Hepatic stellate cell (primary cell): ENCODE data around the gene FCAR.
"Not testable (repeated sequence)": the region's sequence is repeated elsewhere in the genome, so short reads cannot be mapped to it uniquely, and the experiment has no call there.

Experiments used
- DNase-seq: peaks from one replicate; pipeline ENCODE4 v3.0.0; 2011; ENCODE audit warnings: low spot score

FCAR gene

DNA sequence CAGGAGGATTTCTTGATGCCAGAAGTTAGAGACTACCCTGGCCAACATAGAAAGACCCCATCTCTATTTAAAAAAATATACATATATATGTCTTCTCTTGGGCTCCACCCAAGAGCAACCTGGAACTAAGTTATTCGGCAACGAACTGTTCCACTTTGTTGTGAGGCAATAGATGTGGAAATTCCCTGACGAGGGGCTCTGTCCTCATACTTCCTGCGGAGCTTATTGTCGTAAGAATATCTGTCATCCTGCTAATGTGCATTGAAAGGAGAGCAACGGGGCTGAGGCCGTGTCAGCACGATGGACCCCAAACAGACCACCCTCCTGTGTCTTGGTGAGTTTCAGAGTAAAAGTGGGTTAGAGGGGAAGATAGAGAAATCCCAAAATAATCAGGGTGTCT is at the start of gene FCAR:
FCAR (plus strand) TSS at position 246 of the 400 bp plus-strand sequence; CDS start at position 301, 55 bp downstream.
- no peak for DNase-seq

DNA sequence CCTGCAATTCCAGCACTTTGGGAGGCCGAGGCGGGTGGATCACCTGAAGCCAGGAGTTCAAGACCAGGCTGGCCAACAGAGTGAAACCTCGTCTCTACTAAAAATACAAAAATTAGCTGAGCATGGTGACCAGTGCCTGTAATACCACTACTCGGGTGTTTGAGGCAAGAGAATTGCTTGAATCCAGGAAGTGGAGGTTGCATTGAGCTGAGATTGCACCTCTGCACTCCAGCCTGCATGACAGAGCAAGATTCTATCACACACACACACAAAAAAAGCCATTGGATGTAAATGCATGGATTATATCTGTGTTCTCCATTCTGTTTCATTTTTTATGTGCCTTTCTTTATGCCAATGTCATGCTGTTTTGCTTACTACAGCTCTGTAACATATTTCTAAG is 49.6 kb upstream of the FCAR start:
- not testable (repeated sequence) for DNase-seq

- DNase-seq: not testable (repeated sequence)
Measured at GRCh38 chr19:54825326-54825725, 48.7 kb upstream of the FCAR start.

- not testable (repeated sequence) for DNase-seq
Measured at GRCh38 chr19:54828064-54828463, 46.0 kb upstream of the FCAR start.

DNA sequence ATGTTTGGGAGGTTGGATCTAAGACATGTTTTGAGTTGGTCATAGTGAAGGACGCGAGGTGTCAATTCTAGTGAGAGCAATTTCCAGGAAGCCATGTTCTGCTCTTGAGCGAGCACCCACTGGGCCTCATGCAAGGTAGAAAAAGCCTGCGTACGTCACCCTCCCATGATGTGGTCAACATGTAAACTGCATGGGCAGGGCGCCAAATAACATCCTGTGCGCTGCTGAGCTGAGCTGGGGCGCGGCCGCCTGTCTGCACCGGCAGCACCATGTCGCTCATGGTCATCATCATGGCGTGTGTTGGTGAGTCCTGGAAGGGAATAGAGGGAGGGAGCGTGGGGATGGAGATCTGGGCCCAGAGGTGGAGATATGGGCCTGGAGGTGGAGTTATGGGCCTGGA is 41.5 kb upstream of the FCAR start, which contains the start of gene KIR2DS4:
KIR2DS4 (plus strand) TSS at position 181 of the 400 bp plus-strand sequence.
- DNase-seq: not testable (repeated sequence)

- not testable (repeated sequence) for DNase-seq
Measured at GRCh38 chr19:54835126-54835525, 38.9 kb upstream of the FCAR start.

GRCh38 chr19:54837522-54837921 is 36.5 kb upstream of the FCAR start:
- not testable (repeated sequence) for DNase-seq

DNA sequence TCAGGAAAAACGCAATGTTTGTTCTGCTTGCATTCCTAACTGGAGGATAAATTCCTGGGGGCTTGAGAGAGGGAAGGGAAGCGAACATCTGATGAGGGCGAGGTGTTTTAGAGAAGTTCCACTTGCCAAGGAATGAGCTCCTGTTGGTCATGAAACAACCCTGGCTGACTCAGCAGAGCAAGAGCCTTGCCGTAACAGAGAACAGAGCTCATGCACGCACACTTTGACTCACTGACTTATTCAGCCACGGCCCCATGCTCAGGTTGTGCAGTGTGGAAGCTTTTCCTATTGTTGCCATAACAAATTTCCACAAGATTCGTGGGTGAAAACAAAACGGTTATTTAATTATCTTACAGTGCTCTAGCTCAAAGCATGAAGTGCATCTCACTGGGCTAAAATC is 30.9 kb upstream of the FCAR start:
- not testable (repeated sequence) for DNase-seq

DNA sequence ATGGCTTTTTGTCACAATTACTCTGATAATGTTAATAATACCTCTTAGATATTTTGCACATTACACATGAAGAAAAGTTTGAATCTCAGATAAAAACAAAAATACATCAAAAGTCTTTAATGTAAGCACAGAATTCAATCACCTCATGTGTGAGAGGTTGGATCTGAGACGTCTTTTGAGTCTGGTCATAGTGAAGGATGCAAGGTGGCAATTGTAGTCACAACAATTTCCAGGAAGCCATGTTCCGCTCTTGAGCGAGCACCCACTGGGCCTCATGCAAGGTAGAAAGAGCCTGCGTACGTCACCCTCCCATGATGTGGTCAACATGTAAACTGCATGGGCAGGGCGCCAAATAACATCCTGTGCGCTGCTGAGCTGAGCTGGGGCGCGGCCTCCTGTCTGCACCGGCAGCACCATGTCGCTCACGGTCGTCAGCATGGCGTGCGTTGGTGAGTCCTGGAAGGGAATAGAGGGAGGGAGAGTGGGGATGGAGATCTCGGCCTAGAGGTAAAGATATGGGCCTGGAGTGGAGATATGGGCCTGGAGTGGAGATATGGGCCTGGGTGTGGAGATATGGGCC is 23.9 kb upstream of the FCAR start, which contains the start of gene KIR3DL2:
KIR3DL2 (plus strand) TSS at position 383 of the 580 bp plus-strand sequence; CDS start at position 416, 33 bp downstream.
- not testable (repeated sequence) for DNase-seq

- no peak for DNase-seq
Measured at GRCh38 chr19:54850930-54851329, 23.1 kb upstream of the FCAR start.

- no peak for DNase-seq
Measured at GRCh38 chr19:54851353-54851752, 22.7 kb upstream of the FCAR start.

DNA sequence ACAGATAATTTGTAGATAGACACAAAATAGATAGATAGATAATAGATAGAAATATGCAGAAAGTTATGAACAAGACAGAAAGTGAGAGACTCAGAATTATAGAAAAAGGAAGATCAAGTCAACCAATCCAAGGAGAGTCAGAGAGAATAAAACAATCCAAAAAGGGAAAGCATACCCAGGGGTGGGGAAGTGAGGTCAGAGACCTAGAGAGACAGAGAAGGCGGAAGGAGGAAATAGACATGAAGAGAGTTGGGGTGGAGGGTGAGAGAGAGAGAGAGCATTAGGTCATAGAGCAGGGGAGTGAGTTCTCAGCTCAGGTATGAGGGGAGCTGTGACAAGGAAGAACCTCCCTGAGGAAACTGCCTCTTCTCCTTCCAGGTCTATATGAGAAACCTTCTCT is 18.8 kb upstream of the FCAR start:
- DNase-seq: not testable (repeated sequence)

DNA sequence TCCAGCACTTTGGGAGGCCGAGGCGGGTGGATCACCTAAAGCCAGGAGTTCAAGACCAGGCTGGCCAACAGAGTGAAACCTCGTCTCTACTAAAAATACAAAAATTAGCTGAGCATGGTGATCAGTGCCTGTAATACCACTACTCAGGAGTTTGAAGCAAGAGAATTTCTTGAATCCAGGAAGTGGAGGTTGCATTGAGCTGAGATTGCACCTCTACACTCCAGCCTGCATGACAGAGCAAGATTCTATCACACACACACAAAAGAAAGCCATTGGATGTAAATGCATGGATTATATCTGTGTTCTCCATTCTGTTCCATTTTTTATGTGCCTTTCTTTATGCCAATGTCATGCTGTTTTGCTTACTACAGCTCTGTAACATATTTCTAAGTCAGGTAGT is 15.6 kb upstream of the FCAR start:
- not testable (repeated sequence) for DNase-seq

- DNase-seq: not testable (repeated sequence)
Measured at GRCh38 chr19:54859421-54859820, 14.6 kb upstream of the FCAR start.

DNA sequence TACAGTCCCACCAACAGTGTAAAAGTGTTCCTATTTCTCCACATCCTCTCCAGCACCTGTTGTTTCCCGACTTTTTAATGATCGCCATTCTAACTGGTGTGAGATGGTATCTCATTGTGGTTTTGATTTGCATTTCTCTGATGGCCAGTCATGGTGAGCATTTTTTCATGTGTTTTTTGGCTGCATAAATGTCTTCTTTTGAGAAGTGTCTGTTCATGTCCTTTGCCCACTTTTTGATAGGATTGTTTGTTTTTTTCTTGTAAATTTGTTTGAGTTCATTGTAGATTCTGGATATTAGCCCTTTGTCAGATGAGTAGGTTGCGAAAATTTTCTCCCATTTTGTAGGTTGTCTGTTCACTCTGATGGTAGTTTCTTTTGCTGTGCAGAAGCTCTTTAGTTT is 10.6 kb upstream of the FCAR start:
- not testable (repeated sequence) for DNase-seq

GRCh38 chr19:54871696-54872095 is 2.3 kb upstream of the FCAR start:
- DNase-seq: no peak

DNA sequence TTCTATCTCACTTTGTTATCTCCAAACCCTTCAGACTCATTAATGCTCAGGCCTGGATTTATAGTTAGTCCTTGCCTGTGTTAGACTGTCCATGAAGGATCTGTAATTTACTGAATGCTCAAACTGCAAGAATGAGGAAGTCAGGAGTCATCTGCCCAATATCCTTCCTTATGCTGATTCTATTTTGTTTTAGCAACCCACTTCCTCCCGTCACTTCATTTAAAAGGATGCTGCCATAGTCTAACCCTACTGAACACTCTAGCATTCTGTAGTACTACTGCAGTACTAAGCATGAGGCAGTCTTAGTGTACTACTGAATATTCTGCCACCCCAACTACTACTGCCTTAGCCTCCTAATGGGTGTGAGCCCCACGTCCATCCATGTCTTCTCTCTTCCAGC is 1.5 kb downstream of the FCAR start:
- DNase-seq: no peak

DNA sequence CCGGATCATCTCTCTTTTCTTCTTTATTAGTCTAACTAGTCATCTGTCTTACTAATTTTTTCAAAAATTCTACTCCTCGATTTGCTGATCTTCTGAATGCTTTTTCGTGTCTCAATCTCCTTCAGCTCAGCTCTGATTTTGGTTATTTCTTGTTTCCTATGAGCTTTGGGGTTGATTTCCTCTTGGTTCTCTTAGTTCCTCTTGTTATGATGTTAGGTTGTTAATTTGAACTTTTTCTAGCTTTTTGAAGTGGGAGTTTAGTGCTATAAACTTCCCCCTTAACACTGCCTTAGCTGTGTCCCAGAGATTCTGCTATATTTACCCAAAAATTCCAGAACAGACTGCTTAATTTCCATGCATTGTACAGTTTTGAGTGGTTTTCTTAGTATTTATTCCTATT is 3.4 kb downstream of the FCAR start:
- no peak for DNase-seq

GRCh38 chr19:54881884-54882283 is 7.8 kb downstream of the FCAR start:
- no peak for DNase-seq

- no peak for DNase-seq
Measured at GRCh38 chr19:54882758-54883157, 8.7 kb downstream of the FCAR start.

DNA sequence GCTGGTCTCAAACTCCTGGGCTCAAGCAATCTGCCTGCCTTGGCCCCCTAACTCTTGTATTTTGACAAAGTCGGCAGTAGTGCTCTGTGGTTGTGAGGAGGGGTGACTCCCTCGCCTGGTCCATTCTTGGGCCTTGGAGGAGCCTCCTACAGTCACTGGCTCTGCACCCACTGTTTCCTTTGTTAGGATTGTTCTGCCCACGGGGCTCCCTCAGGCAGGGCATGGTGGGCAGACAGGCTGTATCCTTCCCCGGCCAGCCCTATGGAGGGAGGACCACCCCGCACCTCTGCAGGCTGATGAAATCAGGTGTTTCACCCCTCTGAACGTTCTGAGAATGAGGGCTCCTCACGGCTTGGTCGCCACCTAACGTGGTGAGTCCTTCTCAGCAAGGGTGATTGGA is 9.2 kb downstream of the FCAR start:
- no peak for DNase-seq

- no peak for DNase-seq
Measured at GRCh38 chr19:54888239-54888638, 14.2 kb downstream of the FCAR start.

DNA sequence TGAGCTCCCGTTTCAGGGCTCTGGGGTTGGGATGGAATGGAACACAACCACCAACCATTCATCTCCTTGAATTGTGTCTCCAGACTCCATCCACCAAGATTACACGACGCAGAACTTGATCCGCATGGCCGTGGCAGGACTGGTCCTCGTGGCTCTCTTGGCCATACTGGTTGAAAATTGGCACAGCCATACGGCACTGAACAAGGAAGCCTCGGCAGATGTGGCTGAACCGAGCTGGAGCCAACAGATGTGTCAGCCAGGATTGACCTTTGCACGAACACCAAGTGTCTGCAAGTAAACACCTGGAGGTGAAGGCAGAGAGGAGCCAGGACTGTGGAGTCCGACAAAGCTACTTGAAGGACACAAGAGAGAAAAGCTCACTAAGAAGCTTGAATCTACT is 15.5 kb downstream of the FCAR start:
- DNase-seq: no peak

- DNase-seq: no peak
Measured at GRCh38 chr19:54893406-54893805, 19.4 kb downstream of the FCAR start.
